A204.1 (cell line): ENCODE measurements around the gene PXN.

Experiments
- FAIRE-seq: peaks from 2 replicates; lab custom pipeline; 2012; peaks lifted over from hg19 to GRCh38; lab: Jason Lieb, UNC

Gene PXN

DNA sequence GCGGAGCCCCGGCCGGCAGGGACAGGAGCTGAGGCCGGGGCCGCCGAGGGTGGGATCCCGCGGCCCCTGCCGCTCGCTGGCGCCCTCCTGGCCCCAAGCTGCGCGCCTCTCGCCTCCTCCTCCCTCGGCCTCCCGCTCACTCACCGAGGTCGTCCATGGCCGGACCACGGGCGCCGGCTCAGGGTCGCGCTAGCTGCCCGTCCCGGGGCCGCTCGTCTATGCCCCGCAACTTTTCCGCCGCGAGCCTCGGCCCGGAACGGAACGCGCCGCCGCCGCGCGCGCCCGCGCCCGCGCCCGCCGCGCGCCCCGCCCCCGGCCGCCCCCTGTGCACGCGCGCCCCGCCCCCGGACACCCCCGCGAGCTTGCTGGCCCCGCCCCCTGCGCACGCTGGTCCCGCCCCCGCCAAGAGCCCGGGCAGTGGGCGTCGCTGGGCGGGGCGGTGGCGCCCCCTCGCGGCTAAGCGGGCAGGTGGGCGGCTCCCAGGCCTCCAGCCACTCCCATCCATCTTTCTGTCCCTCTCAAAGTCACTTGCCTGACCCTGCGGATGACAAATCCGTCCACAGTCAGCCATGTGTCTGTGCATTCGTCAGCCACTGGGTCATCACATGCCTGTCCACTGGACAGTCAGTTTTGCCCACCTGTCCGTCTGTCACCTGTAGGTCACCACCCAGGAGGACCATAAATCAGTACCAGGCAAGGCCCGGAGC lies at the start of gene PXN:
PXN (minus strand) TSS at position 258 of the 707 bp plus-strand sequence; CDS start at position 157, 101 bp downstream.
- FAIRE-seq, result no peak

DNA sequence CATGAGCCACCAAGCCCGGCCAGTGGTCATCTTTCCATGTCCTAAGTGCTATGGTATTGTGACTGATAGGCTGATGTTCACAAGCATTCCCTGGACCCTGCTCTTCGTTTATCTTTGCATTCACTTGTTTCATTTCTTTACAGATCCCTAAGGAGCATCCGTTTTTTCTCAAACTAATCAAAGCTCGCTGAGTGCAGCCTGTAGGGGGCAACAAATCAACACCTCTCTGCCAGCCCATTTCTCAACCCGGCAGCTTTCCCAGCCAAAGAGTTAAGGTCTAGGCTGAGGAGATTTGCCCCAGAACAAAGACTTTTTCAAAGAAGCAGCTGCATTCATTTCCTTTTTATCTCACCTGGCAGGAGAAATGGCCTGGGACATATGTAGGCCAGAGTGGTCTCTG lies 48.7 kb upstream of the PXN start:
- FAIRE-seq, result no peak

DNA sequence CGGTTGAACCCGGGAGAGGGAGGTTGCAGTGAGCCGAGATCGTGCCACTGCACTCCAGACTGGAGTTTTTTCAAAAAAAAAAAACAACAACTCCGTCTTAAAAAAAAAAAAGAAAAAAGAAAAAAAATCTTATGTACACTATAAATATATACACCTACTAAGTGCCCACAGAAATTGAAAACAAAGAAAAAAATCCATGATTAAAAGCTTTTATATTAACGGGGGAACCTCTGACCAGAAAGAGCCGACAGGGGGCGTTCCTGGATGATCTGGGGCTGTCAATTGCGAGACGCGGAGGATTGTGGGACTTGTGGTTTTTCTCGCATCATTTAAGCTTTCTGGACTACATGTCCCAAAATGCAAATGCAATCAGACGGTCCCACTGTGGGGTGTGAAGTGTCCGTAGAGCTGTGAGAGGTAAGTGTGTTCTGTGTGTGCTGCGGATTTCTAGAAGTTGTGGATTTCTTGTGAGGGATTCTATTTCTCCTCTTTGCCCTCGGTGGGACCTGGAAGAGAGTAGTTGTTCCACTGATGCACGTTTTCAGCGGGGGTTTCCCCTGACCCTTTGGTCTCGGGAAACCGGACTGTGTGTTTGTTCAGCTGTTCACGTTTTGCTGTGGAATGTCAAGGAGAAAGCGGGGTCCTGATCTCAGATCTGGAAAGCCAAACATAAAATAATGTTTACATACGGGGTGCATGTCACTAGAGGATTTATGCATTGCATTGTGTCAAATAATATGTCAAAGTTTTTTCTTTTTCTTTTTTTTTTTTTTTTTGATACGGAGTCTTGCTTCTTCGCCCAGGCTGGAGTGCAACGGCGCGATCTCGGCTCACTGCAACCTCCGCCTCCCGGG lies 36.7 kb upstream of the PXN start, which contains the start of gene SIRT4:
SIRT4 (plus strand) TSS at position 360 of the 854 bp plus-strand sequence. CDS start 1,241 bp downstream, outside the sequence.
- peak; percentile 94 for FAIRE-seq

DNA sequence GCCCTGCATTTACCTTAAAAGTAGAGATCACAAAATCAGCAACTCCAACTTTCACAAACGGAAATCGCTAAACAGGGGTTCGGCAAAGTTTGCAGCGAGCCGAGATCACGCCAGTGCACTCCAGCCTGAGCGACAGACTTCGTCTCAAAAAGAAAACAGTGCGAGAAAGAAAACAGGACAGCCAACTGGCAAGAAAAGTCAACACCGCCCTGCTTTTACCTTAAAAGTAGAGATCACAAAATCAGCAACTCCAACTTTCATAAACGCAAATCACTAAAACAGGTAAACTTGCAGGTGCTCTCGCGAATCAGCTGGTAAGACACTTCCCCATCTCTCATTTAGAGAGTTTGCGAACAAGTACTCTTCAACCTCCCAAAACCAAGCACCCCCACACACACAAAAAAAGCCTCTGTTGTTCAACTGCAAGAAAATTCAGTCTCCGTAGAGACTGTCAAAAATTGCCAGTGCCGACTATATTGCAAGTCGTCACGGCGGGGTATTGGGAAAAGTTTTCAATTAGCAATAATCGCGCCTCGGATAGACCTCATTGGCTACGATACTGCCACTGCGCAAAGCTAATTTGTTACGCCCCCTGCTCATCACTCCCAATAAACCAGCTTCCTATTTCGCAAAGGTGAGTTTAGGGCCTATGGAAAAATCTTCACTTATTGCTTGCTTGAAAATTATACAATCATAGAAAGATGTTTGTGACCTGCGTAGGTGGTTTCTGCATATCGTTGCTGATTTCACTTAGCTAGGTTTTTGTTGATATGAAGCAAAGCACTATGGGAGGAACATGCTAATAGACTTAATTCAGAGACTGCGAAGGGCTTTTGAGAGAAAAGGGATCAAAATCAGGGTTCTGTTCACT lies 27.4 kb upstream of the PXN start, which contains the start of gene RNU4-1:
RNU4-1 (minus strand) TSS at position 577 of the 871 bp plus-strand sequence.
- FAIRE-seq, result peak; percentile 91

DNA sequence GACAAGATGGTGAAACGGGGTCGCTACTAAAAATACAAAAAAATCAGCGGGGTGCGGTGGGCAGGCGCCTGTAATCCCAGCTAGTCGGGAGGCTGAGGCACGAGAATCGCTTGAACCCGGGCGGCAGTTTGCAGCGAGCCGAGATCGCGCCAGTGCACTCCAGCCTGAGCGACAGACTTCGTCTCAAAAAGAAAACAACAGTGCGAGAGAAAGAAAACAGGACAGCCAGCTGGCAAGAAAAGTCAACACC lies 26.8 kb upstream of the PXN start:
- no peak for FAIRE-seq

DNA sequence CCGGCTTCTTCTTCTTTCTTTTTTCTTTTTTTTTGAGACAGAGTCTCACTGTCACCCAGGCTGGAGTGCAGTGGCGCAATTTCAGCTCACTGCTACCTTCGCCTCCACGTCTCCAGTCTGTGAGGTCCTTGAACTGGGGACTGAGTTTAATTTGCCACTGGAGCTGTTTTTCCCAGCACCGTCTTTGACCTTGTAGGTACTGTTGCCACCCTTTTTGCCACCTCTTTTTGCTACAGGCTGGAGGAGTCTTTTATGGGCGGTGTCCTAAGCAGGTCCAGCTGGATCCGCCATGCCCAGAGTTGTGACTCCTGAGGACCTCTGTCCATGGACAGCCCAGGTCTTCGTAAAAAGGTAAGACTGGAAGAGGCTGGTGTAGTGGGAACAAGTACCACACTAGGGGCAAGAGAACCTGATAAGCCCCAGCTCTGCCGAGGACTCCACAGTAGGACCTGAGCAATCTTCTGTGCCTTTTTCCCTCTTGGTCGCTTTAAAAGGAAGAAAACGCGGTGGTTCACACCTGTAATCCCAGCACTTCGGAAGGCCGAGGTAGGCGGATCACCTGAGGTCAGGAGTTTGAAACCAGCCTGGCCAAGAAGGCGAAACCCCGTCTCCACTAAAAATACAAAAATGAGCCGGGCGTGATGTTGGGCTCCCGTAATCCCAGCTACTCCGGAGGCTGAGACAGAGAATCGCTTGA lies 25.2 kb upstream of the PXN start:
- FAIRE-seq, result no peak

DNA sequence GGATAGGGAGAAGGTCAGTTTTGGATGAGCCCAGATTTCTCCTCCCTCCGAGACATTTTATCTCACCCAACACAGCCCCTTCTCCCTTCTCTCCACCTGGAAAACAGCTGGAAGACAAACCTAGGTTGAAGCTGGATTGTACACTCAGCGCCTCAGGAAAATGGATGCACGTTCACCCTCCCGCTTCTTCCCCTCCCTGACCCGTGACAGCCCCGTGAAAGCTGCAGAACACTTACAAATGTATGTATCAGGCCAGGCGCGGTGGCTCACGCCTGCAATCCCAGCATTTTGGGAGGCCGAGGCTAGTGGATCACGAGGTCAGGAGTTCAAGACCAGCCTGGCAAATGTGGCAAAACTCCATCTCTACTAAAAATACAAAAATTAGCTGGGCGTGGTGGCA lies 22.0 kb upstream of the PXN start:
- no peak for FAIRE-seq

DNA sequence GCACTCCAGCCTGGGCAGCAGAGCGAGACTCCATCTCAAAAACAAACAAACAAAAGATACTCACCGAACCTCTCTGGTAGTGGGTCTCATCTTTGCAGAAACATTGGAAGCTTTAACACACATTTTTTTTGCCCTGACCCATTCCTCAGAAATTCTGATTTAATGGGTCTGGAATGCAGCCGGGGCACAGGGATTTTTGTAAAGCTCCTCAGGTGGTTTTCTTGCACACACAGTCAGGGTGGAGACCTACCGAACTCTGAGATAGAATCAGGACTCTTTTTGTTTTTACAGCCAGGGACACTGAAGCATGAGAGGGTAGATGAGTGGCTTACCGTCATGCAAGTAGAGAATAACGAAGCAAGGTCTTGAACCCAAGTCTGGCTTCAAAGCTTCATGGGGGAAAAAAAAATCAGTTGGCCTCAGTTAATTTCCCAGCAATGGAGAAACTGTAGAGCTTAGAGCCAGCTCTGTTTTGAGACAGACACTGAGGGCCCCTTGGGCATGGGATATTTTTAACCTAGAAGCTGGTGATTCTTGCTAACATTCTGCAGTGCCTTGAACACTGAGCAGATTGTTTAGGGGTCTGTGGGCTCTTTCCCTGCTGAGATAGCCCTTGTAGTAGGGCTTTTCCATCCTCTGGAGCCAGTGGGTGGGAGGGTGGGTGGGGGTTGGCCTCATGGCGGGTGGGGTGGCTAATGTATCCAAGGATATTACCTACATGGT lies 21.4 kb upstream of the PXN start:
- no peak for FAIRE-seq

DNA sequence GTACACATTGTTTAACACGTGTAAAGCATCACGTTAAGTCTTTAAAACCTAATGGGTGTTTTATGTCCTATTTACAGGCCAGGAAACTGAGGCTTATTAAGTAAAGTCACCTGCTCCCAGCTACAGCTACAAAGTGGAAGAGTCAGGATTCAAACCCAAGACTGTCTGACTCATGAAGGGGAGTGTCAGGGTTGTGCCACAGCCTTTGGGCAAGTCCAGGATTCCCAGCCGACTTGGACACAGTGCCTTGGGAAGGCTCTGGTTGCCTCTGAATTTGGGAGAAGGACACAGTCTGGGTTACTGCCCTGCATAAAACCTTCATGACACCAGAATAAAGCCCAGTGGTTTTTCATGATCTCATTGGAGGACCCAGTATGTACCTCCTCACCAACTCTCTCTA lies 18.9 kb upstream of the PXN start:
- FAIRE-seq, result no peak

DNA sequence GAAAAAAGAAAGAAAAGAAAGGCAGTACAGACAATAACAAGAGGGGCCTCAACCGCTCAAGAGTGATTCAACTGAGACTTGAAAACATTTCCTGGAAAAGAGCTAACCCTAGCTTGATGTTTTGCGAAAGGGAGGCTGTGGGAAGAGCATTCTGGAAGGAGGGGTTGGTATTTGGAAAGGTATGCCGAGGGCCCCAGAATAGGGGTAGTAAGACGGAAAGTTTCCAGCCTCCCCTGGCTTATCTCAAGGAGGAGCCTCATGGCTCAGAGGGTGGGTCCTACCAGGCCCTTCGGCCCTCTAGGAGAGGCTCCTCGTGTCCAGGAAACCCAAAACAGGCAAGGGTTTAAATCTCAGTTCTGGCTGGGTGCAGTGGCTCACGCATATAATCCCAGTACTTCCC lies 17.8 kb upstream of the PXN start:
- no peak for FAIRE-seq

DNA sequence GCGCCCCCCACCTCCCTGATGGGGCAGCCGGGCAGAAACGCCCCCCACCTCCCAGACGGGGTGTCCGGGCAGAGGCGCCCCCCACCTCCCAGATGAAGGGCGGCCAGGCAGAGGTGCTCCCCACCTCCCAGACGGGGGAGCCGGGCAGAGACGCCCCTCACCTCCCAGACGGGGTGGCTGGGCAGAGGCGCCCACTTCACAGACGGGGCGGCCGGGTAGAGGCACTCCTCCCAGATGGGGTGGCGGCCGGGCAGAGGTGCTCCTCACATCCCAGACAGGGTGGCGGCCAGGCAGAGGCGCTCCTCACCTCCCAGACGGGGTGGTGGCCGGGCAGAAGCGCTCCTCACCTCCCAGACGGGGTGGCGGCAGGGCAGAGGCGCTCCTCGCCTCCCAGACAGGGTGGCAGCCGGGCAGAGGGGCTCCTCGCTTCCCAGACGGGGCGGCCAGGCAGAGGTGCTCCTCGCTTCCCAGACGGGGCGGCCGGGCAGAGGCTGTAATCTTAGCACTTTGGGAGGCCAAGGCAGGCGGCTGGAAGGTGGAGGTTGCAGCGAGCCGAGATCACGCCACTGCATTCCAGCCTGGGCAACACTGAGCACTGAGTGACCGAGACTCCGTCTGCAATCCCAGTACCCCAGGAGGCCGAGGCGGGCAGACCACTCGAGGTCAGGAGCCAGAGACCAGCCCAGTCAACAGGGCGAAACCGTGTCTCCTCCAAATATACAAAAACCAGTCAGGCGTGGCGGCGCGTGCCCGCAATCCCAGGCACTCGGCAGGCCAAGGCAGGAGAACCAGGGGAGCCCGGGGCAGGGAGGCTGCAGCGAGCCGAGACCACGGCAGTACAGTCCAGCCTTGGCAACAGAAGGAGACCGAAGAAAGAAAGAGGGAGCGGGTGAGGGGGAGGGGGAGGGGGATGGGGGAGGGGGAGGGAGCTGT lies 12.9 kb upstream of the PXN start:
- no peak for FAIRE-seq

DNA sequence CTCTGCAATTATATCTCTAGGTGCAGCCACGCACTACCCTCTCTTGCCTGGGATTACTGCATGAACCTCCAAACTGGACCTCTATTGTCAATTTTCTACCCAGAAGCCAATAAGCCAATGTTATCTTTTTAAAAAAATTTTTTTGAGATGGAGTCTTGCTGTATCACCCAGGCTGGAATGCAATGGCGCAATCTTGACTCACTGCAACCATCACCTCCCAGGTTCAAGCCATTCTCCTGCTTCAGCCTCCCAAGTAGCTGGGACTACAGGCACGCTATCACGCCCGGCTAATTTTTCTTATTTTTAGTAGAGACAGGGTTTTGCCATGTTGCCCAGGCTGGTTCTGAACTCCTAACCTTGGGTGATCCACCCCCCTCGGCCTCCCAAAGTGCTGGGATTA lies 11.2 kb upstream of the PXN start:
- no peak for FAIRE-seq

DNA sequence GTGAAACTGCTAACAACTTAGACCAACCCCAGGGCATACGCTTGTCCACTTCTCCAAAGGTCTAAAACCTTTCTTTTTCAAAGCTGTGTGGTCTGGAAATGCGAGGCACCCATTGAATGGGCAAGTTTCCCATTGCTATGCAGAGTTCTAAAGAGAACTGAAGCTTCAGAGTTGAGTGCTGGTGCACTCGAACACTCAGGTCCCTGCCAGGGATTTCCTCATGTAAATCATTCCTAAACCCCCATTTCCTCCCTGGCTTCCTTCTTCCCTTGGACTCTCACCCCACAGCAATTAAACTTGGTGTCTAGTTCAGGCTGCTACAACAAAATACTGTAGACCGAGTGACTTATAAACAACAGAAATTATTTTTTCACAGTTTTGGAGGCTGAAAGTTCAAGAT lies 2.2 kb upstream of the PXN start:
- no peak for FAIRE-seq

DNA sequence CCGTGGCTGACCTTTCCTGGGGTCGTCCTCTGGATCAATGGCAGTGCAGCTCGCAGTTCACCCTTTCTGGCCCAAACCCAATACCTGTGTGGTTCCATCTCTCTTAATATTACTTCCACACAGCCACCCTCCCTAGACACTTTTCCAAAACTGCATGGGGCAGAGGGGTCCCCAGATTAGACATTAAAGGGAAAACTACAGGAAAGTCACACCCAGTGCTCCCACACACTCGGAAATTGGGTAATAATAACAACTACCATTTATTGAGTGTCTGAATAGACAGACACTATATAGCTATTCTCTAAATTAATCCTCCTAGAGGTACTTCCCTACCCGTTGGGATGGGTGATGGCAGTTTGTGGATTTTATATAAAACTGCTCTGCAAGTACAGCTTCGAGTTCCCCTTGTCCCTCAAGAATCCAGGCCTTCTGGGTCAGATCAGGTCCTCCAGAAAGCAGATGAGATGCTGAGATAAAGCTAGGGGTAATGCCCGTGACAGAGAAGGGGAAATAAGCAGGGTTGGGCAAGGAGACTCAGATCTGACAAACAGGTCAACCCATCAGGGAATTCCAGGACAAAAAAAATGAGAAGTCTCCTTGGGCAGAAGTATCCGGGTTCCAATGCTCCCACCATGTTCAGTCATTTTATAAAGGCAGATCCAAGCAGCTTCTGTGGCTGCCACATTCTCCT lies 795 bp upstream of the PXN start:
- no peak for FAIRE-seq

DNA sequence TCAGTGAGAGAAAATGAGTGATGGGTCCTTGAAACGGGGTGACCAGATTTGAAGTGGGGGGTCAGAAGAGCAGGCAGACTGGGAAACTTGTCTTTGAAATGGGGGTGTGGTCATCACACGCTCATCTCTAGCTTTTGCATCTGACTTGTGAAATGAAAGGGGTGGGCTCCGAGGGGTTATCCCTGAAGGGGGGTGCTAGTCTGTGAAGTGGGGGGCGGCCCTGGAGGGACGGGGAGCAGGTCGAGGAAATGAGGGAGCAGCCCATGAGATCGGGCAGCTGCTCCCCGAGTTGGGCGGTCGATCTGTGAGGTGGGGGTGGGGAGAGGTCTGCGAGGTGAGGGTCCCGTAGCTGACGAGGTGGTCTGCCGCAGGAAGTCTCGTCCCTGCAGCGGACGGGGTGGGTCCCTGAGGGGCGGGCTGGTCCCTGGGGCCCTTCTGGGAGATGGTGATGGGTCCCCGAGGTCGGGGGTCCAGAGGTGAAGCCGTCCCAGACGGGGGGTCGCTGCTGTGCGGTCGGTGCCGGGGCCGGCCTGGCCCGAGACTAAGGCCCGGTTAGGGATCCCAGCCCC lies 542 bp downstream of the PXN start:
- FAIRE-seq, result no peak

DNA sequence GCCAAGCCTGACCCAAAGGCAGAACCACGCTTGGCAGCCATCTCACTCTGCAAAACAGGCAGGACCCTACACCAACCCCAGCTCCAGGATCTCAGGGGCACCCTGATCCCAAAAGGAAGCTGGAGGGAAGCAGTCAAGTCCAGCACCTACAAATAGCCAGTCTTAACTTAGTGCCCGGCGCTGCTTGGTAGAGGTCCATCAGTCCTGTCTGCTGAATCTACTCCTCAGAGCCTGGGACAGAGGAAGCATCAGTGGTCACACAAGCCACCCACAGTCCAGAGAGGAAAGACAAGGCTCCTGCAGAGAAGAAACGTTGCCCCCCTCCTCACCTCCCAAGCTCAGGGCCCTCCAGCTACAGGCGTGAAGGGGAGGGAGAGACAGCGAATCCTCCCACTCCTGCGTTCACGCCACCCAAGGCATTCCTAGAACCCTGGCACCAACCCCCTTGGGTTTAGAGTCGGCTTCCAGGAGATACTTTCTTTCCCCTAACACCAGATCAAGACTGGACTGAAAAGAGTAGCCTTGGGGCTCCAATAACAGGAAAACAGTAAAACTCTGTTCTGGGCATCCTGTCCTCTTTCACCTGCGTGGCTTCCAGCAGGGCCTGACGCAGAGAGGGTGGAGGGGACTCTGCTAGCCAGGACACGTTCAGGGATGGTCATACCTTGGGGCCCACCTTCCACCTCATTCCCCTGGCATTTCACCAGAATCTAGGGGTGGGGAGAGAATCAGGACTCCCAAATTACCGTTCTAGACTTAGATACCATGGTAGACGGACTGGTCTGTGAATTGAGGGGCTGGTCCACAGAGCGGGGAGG lies 1.2 kb downstream of the PXN start:
- FAIRE-seq, result no peak

DNA sequence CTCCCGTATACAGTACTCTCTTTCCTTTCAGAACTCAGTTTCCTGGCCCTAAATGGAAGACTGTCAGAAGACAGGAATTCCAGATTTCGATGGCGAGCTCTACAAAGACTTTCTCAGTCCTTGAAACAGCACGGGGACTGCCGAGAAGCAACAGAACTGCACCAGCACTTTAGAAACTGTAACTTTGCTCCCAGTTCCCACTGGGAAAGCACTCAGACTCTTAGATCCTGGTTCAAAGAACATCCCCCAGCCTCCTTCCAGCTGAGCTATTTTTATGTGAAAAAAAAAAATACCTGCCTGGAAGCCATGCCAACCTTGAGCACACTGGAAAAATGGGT lies 1.8 kb downstream of the PXN start:
- no peak for FAIRE-seq

DNA sequence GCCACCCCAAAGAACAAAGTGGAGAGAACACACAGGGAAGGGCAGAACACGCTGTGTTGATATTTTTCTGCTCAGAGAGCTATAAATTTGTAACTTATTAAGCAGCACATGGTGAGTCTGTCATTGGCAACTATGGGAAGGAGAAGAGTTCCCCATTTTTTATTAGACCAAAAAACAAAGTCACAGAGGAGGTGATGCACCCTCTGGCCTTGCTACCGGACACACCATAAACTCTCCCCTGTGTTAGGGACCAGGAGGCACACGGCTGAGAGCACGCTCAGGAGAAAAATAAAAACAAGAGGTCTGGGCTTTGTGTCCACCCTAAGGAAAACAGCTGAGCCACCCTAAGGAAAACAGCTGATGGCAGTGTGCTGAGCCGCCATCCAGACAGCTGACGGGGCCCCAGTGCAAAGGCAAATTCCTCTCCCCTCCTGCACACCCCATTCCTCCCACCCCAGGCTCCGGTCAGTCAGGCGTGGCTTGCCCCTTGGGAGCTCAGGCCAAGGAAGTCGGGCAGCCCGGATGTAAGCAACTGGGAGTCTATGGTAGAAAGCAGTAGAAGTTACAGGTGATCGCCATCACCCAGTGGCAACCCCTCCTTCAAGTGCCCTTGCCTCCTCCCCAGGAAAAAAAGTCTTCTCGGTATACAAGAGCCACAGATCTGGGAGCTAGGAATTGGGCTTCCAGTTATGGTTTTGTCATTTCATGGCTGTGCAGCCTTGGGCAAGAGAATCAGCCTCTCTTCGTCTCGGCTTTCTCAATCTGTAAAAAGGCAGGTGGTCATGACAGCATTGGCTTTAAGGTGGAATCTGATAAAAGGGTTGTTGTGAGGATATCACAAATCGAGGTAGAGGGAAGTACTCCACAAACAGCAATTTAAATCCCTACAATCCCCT lies 2.4 kb downstream of the PXN start:
- no peak for FAIRE-seq
